Gastroesophageal sphincter (tissue), 4 donors: ENCODE measurements around the gene RPS21. TPM values are rescaled to one million over a fixed set of nuclear protein-coding genes. Genes with fewer than 3 reads are reported as not detected.

Experiments
- ATAC-seq: fragments of 150-250 bp; one replicate; pipeline ENCODE4 v1.9.1; 2016; ENCODE audit warnings: mild to moderate bottlenecking, moderate library complexity
- H3K27ac ChIP-seq, 4 donors: fragments of 200-600 bp; sonication (generic) in 3 of 4; 1 replicate in 3 of 4; 2 replicates in 1 of 4; pipeline ENCODE4 v1.5.1; 2016 to 2019
- H3K27me3 ChIP-seq: fragments of 200-600 bp; sonication (generic); one replicate; pipeline ENCODE4 v1.5.1; 2019
- H3K36me3 ChIP-seq, 2 donors: fragments of 200-600 bp; sonication (generic); one replicate each; pipeline ENCODE4 v1.5.1; 2019; ENCODE audit warnings: control low read depth in 1 of 2
- H3K4me1 ChIP-seq, 3 donors: fragments of 200-600 bp; sonication (generic); 1 replicate in 2 of 3; 2 replicates in 1 of 3; pipeline ENCODE4 v1.5.1; 2016 to 2019; ENCODE audit warnings: control low read depth in 2 of 3
- H3K4me3 ChIP-seq, 2 donors: fragments of 200-600 bp; sonication (generic); one replicate each; pipeline ENCODE4 v1.5.1; 2019; ENCODE audit warnings: mild to moderate bottlenecking in 1 of 2, moderate library complexity in 1 of 2
- H3K9me3 ChIP-seq, 3 donors: fragments of 200-600 bp; sonication (generic); one replicate each; pipeline ENCODE4 v1.5.1; 2017 to 2019; ENCODE audit warnings: control low read depth in 2 of 3
- EP300 ChIP-seq: sonication (generic); formaldehyde crosslinking; IDR thresholded peaks from one replicate; pipeline ENCODE4 v1.6.1; 2017; ENCODE audit warnings: antibody characterized with exemption, mild to moderate bottlenecking
- POLR2A ChIP-seq, 2 donors: fragments of 450-650 bp; IDR thresholded peaks; one replicate each; pipeline ENCODE4 v1.6.1; 2017; ENCODE audit warnings: antibody characterized with exemption in 2 of 2, mild to moderate bottlenecking in 2 of 2, moderate library complexity in 1 of 2
- POLR2AphosphoS5 ChIP-seq: sonication (generic); formaldehyde crosslinking; IDR thresholded peaks from one replicate; pipeline ENCODE4 v1.6.1; 2017; ENCODE audit warnings: antibody characterized with exemption
- WGBS, 2 donors: methylation state at CpG; one replicate each; pipeline ENCODE4 v1.1.5; 2018; ENCODE audit warnings: low coverage in 1 of 2; 5-methylcytosine and 5-hydroxymethylcytosine counted together
- total RNA-seq, 4 donors: library from RNA; depleted of rRNA; stranded (reverse); fragments of >200 nt; gene quantifications; one replicate each; pipeline ENCODE4 v1.1.0, GENCODE V29; 2016
- TF ChIP-seq, protein P1 (sequence below), 4 experiments: fragments of 200-600 bp in 2 of 4; fragments of 450-650 bp in 2 of 4; sonication (generic) in 1 of 4; IDR thresholded peaks; one replicate each; pipeline ENCODE4 v1.5.1; 2017 to 2019; ENCODE audit warnings: antibody characterized with exemption in 4 of 4, mild to moderate bottlenecking in 2 of 4, moderate library complexity in 2 of 4

Gene RPS21
- total RNA-seq, 4 donors from 2014 or later: 383 to 2,881 (median 2,372) TPM

DNA sequence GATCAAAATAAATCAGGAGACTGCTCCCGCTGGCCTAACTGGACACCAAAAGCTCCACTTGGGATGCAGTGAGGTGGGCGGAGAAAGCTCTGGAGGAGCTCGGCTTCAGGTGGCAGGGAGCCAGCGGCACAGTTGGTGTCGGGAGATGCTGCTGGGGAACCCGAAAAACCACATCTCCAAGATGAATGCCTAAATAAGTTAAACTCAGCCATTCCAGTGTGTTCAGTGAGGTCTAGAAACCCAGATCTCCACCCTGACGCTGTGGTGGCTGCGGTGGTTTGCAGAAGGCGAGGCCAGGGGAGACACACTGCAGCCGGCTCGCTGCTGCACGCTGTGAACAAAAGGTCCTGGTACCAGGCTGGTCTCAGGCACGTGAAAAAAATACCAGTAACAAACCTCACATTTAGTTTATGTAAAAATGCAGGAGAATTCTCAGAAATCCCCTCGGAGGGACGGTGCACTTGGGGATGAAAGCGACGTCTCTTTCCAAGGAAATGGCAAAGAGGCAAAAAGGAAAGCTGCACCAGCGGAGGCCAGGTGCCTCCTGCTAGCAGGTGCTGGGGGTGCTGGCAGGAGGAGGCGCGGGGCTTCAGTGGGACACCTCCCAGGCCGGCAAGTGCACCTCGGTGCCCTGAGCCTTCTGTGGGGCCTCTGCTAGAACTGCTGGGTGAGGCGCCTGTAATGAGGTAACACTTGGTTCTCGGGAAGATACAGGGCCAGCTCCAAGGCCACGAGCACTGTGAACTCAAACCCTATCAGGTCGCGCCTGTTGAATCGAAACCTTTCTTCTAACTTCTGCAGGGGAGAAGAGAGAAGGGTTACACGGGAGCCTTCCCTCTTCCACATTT, 3.6 kb downstream of the RPS21 start:
- peaks cover 0 to 26% (median 18%) of the 10 kb centered on the region in 3 donors for H3K4me1 ChIP-seq
- peaks cover 0 to 79% of the 10 kb centered on the region in 2 donors for H3K36me3 ChIP-seq
- no peak for ATAC-seq
- H3K27ac ChIP-seq: no peak overlapping the region
- 77 to 78% methylated on average over 17 to 26 of the region's 29 CpGs for WGBS, 2 donors
- no peaks in the 10 kb centered on the region for H3K9me3 ChIP-seq
- H3K4me3 ChIP-seq: no peak overlapping the region
- TF ChIP-seq POLR2AphosphoS5 (no peak), EP300 (no peak), POLR2A (IDR thresholded peaks at IDR 0.05) (no peak)
- TF ChIP-seq, protein P1, sequence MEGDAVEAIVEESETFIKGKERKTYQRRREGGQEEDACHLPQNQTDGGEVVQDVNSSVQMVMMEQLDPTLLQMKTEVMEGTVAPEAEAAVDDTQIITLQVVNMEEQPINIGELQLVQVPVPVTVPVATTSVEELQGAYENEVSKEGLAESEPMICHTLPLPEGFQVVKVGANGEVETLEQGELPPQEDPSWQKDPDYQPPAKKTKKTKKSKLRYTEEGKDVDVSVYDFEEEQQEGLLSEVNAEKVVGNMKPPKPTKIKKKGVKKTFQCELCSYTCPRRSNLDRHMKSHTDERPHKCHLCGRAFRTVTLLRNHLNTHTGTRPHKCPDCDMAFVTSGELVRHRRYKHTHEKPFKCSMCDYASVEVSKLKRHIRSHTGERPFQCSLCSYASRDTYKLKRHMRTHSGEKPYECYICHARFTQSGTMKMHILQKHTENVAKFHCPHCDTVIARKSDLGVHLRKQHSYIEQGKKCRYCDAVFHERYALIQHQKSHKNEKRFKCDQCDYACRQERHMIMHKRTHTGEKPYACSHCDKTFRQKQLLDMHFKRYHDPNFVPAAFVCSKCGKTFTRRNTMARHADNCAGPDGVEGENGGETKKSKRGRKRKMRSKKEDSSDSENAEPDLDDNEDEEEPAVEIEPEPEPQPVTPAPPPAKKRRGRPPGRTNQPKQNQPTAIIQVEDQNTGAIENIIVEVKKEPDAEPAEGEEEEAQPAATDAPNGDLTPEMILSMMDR (IDR thresholded peaks at IDR 0.05): no peak
- no peaks in the 10 kb centered on the region for H3K27me3 ChIP-seq

DNA sequence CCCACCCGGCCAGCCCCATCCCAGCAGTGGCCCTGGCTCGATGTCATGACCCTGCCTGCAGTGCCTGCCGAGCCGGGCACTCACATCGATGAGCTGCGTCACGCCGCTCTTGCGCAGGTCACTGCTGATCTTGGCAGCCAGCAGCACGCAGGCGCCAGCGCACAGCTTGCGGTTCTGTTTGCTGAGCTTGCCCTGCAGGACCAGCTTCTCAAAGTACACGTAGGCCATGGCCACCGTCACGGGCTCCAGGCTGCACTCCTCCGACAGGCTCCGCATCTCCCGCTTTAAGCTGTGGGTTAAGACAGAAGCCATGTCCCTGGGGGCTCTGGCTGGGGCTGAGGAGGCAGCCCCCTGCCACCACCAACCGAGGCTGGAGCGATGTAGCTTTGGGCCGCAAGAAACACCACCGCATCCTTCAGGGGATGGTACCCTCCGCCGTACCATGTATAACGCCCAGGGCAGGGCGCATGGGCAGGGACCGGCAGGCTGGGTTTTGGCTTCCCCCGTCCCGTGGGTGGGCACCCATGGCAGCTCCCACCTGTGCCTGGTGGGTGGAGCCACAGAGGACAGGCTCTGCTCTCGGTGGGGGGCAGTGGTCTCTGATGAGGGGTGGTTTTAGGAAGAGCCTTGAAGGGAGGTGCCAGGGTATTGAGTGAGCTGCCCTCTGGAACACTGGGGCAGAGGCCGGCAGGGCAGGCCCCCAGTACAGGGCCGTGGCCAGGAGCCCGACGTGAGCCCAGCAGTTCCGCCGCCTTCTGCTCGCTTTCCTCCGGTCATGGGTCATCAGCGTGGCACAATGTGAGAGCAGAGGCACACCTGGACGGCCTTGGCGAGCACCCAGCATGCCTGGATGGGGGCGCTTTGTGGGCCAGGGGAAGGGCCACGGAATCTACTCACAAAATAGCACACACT, 4.5 kb downstream of the RPS21 start:
- Histone ChIP-seq H3K4me1 (peaks cover 0 to 17% (median 10%) of the 10 kb centered on the region in 3 donors), H3K4me3 (no peak overlapping the region), H3K36me3 (peaks cover 0 to 87% of the 10 kb centered on the region in 2 donors), H3K27ac (no peak overlapping the region), H3K27me3 (no peaks in the 10 kb centered on the region), H3K9me3 (no peaks in the 10 kb centered on the region)
- ATAC-seq: no peak
- TF ChIP-seq EP300: no peak
- TF ChIP-seq, protein P1 (IDR thresholded peaks at IDR 0.05): no peak
- TF ChIP-seq POLR2A (IDR thresholded peaks at IDR 0.05): no peak
- TF ChIP-seq POLR2AphosphoS5: no peak
- 94 to 100% methylated on average over 5 to 9 of the region's 44 CpGs for WGBS, 2 donors

DNA sequence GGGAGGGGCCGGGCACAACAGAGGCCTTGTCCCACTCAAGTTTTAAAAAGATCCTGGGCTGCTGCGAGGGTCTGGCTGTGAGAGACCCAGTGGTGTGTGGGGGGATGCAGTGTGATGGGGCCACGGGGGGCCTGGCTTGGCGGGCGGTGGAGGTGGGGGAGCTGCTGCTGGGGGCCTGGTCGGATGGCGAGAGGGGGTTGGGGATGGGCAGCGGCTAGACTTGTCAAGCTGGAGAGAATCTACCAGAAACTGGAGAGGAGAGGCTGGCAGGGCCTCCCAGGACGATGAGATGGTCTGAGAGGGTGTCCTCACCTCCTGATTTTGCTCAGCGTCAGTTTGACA, 5.1 kb downstream of the RPS21 start:
- Histone ChIP-seq H3K27me3 (no peaks in the 10 kb centered on the region), H3K36me3 (peaks cover 0 to 87% of the 10 kb centered on the region in 2 donors), H3K9me3 (no peaks in the 10 kb centered on the region), H3K4me1 (peaks cover 0 to 17% (median 10%) of the 10 kb centered on the region in 3 donors), H3K4me3 (no peak overlapping the region), H3K27ac (no peak overlapping the region)
- WGBS, 2 donors: 62 to 84% methylated on average over 6 to 8 of the region's 10 CpGs
- ATAC-seq: no peak
- TF ChIP-seq POLR2A (IDR thresholded peaks at IDR 0.05): no peak
- TF ChIP-seq EP300: no peak
- TF ChIP-seq, protein P1 (IDR thresholded peaks at IDR 0.05): no peak
- no peak for TF ChIP-seq POLR2AphosphoS5

DNA sequence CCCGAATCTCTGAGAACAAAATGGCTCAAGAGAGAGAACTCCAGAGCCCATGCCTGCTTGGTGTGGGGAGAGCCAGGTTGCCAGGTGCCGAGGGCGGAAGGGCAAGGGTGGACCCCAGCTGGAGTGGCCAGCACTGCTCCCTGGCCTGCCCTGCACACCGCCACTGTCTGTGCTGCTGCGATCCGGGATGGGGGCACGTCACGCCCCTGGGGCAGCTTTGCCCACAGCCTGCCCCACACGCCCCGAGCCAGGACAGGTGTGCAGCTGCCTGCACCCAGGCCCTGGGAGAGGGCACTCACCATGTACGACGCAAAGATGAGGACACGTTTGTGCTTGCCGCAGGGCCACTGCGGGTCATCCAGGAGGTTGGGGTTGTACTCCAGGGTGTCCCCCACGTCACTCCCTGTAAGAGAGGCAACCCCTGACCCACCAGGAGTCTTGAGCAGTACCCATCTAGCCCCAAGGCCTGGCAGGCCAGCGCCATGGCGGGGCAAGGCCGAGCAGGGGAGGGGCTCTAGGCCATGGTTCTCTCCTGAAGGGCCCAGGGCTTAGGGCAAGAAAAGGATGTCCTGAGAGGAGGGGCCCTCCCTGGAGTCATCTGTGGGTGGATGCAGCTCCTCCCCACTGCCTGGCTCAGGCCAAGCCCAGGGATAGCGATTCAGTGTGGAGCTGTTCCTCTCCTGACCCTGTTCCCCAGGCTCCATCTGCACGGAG, 5.9 kb downstream of the RPS21 start:
- peaks cover 0 to 12% (median 6%) of the 10 kb centered on the region in 3 donors for H3K4me1 ChIP-seq
- no peaks in the 10 kb centered on the region for H3K27me3 ChIP-seq
- no peak for TF ChIP-seq POLR2AphosphoS5
- TF ChIP-seq EP300: no peak
- TF ChIP-seq POLR2A (IDR thresholded peaks at IDR 0.05): no peak
- TF ChIP-seq, protein P1 (IDR thresholded peaks at IDR 0.05): no peak
- WGBS, 2 donors: no CpG with 5 or more reads among the region's 21 CpGs
- H3K27ac ChIP-seq: no peak overlapping the region
- H3K4me3 ChIP-seq: no peak overlapping the region
- no peaks in the 10 kb centered on the region for H3K9me3 ChIP-seq
- no peak for ATAC-seq
- H3K36me3 ChIP-seq: peaks cover 0 to 86% of the 10 kb centered on the region in 2 donors
